Activated CD4-positive, alpha-beta T cell treated with anti-CD3 and anti-CD28 coated beads, Interleukin-2, amount 10 ng/mL, durations not matched to agents 7 days and 5 days (primary cell): ENCODE measurements around the gene LRP10. TPM values are rescaled to one million over a fixed set of nuclear protein-coding genes. Genes with fewer than 3 reads are reported as not detected.
"Not testable (repeated sequence)": the region's sequence is repeated elsewhere in the genome, so short reads cannot be mapped to it uniquely, and the experiment has no call there.

ENCODE experiments used
- CTCF ChIA-PET: fragments of 350-600 bp; sonication (Branson Sonifier 250); formaldehyde crosslinking; loops from one replicate; lab custom pipeline; 2021; ENCODE audit warnings: antibody characterized with exemption; lab: Charles Lee
- POLR2A ChIA-PET: fragments of 350-600 bp; sonication (Branson Sonifier 250); formaldehyde crosslinking; loops from one replicate; lab custom pipeline; 2021; ENCODE audit warnings: antibody characterized with exemption; lab: Charles Lee
- DNase-seq: peaks from one replicate; pipeline ENCODE4 v3.0.0-alpha.2; 2020
- H3K27ac Mint-ChIP-seq: one replicate; pipeline ENCODE4 v1.8.0; 2021; ENCODE audit warnings: mild to moderate bottlenecking, moderate library complexity, mixed read lengths
- H3K27me3 Mint-ChIP-seq: one replicate; pipeline ENCODE4 v1.8.0; 2021; ENCODE audit warnings: mixed read lengths
- H3K36me3 Mint-ChIP-seq: one replicate; pipeline ENCODE4 v1.8.0; 2021; ENCODE audit warnings: low read depth, mixed read lengths
- H3K4me1 Mint-ChIP-seq: one replicate; pipeline ENCODE4 v1.8.0; 2021; ENCODE audit warnings: mixed read lengths
- H3K4me3 Mint-ChIP-seq: one replicate; pipeline ENCODE4 v1.8.0; 2021; ENCODE audit warnings: mild to moderate bottlenecking, moderate library complexity, mixed read lengths
- H3K9me3 Mint-ChIP-seq: one replicate; pipeline ENCODE4 v1.8.0; 2021; ENCODE audit warnings: mixed read lengths
- total RNA-seq, 2 experiments: library from RNA; stranded (reverse); gene quantifications; one replicate each; pipeline ENCODE4 v1.2.3, GENCODE V29; 2021

Gene LRP10
- total RNA-seq, 2 experiments from 2014 or later, result 60.0 to 63.5 TPM

GRCh38 chr14:22845821-22846625 lies 25.5 kb upstream of the LRP10 start:
- Mint-ChIP-seq H3K27ac (no peak overlapping the region), H3K4me3 (no peak overlapping the region), H3K4me1 (peaks cover under 1% of the 10 kb centered on the region), H3K27me3 (peaks cover 14% of the 10 kb centered on the region), H3K36me3 (no peaks in the 10 kb centered on the region), H3K9me3 (no peaks in the 10 kb centered on the region)
- ChIA-PET POLR2A (no interaction called here), CTCF (interaction anchor here (1.2 to 1.7 kb wide), 3 partner anchors 21 to 276 kb away, joined by 3 to 7 read pairs (median 6); no protein-coding TSS in a partner anchor)
- DNase-seq, result no peak

- Mint-ChIP-seq H3K27ac (no peak overlapping the region), H3K27me3 (peaks cover 12% of the 10 kb centered on the region), H3K9me3 (no peaks in the 10 kb centered on the region), H3K4me3 (no peak overlapping the region), H3K36me3 (no peaks in the 10 kb centered on the region), H3K4me1 (peaks cover 9% of the 10 kb centered on the region)
- POLR2A ChIA-PET, result no interaction called here
- no peak for DNase-seq
- CTCF ChIA-PET, result interaction anchor here (1.2 to 1.3 kb wide), 2 partner anchors 24 to 258 kb away, joined by 3 to 6 read pairs; partner anchors contain the start of gene DAD1
These were observed 24.7 kb upstream of the LRP10 start for GRCh38 chr14:22846811-22847307.

DNA sequence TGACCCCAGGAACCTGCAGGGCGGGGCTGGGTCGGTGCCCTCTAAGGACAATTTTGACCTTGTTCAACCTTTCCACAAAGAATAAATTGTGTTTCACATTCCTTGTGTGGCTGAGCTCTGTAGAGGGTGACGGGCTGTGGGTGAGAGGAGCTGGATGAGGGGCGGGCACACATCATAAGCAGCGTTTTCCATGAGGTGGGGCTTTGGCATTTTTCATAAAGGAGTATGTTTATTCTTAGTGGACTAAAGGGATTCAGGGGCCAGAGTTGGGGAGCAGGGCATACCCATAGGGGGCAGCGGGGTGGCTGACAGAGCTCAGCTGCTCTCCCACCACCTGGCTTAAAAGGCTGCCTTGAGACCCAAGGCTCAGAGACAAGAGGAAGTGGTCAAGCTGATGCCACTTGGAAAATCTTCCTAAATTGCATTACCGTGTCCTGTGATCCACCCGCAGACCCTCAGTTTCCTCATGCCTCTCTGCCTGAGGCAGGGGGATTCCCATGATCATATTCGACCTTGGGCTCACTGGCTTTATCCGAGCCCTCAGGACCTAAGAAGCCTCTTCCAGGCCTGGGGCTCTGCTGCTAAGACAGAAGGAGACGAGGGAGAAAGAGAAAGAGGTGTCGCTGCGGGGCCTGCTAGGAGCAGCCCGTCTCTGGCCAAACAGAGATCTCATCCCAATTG lies 23.7 kb upstream of the LRP10 start:
- peaks cover 12% of the 10 kb centered on the region for H3K27me3 Mint-ChIP-seq
- peaks cover 12% of the 10 kb centered on the region for H3K4me1 Mint-ChIP-seq
- no peak overlapping the region for H3K4me3 Mint-ChIP-seq
- no peaks in the 10 kb centered on the region for H3K36me3 Mint-ChIP-seq
- no peak overlapping the region for H3K27ac Mint-ChIP-seq
- CTCF ChIA-PET, result interaction anchor here (1.2 to 8.5 kb wide), 2 partner anchors 259 to 280 kb away, joined by 3 to 90 read pairs; partner anchors contain the start of gene DAD1
- no peaks in the 10 kb centered on the region for H3K9me3 Mint-ChIP-seq
- no peak for DNase-seq
- POLR2A ChIA-PET, result no interaction called here

DNA sequence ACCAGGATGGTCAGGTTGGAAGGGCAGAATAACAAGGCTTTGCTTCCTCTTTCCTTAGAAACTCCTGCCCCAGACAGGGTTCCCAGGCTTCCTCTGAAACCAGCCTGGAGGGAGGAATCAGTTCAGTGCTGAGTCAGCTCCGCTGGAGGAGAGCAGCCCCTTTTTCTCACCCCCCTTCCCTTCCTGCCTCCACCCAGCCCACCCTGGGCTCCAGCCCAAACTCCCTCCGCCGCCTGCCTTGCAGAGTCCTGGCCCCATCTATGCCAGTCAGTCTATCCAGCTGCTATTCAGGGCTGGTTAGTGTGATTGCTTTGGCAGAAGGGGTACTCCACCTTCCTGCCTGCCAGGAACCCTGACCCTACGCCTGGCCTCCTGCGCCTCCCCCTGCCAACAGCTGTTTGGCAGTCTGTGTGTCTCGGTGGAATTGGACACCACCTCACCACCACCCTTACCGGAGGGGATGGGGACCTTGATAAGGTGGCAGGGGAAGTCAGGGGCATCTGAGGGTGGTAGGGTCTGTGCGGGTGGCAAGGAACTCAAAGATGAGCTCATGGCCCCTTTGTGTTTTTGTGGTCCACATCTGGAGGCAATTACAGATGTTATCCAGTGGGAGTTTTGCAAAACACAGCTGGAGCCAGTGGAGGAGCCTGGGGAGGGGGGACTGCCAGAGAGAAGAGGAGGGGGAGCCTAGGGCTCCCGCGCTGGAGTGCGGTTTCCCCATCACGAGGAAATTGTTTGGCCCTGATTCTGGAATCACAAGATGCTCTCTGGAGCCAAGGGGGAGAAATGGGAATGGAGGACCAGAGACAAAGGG lies 23.0 kb upstream of the LRP10 start:
- no peak overlapping the region for H3K4me3 Mint-ChIP-seq
- CTCF ChIA-PET, result interaction anchor here (1.2 to 8.5 kb wide), 3 partner anchors 24 to 281 kb away, joined by 3 to 90 read pairs (median 3); partner anchors contain the start of gene DAD1
- H3K36me3 Mint-ChIP-seq, result no peaks in the 10 kb centered on the region
- POLR2A ChIA-PET, result no interaction called here
- H3K9me3 Mint-ChIP-seq, result no peaks in the 10 kb centered on the region
- H3K27ac Mint-ChIP-seq, result peak overlapping the region; percentile 19
- DNase-seq, result no peak
- peaks cover 19% of the 10 kb centered on the region for H3K4me1 Mint-ChIP-seq
- peaks cover 12% of the 10 kb centered on the region for H3K27me3 Mint-ChIP-seq

GRCh38 chr14:22849212-22849819 lies 22.2 kb upstream of the LRP10 start:
- Mint-ChIP-seq H3K27ac (no peak overlapping the region), H3K4me3 (no peak overlapping the region), H3K4me1 (peaks cover 22% of the 10 kb centered on the region), H3K36me3 (no peaks in the 10 kb centered on the region), H3K27me3 (peaks cover 12% of the 10 kb centered on the region), H3K9me3 (no peaks in the 10 kb centered on the region)
- no peak for DNase-seq
- POLR2A ChIA-PET, result no interaction called here
- CTCF ChIA-PET, result interaction anchor here (1.4 to 8.5 kb wide), 4 partner anchors 10 to 282 kb away, joined by 3 to 91 read pairs (median 73); partner anchors contain the start of genes MMP14 and MRPL52

DNA sequence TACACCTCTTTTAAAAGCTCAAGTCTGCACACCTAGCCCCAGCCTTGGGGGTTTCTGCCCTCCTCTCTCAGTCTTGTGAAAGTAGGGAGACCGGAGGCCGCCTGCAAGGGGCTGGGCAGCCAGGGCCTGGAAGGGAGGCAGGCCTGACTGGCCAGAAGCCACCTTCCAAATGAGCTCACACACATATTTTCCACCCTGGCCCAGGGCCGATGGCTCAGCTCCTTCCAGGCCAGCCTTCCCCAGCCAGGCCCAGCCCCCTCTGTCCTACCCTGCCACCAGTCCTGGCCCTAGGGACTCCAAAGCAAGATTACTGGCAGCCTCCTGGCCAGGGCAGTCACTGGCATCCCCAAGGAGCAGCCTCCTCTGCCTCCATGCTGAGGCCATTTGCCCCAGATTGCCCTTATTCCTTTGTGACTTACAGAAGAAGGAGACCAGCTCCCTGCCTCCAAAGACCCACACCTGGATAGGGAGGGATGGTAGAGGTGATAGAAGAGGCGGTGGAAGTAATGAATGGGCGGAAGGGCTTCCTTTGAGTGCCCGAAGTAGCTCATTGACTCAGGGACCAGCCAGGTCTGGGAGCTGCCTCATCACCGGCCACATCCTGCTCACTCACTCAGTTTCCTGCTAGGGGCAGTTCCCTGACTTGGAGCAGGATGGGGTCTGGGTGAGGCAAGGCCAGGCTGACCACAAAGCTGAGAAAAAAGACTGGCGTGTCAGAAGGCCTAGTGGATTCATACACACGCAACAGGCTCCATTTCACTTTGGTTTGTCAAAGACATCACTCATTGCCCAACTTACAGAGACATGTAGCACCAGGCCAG lies 20.4 kb upstream of the LRP10 start:
- H3K27me3 Mint-ChIP-seq, result peaks cover 18% of the 10 kb centered on the region
- no peaks in the 10 kb centered on the region for H3K9me3 Mint-ChIP-seq
- no peak overlapping the region for H3K4me3 Mint-ChIP-seq
- peak; percentile 29 for DNase-seq
- POLR2A ChIA-PET, result interaction anchor here (0.6 kb wide), 1 partner anchor 15 kb away, joined by 3 read pairs; no protein-coding TSS in a partner anchor
- peaks cover 30% of the 10 kb centered on the region for H3K4me1 Mint-ChIP-seq
- H3K27ac Mint-ChIP-seq, result no peak overlapping the region
- CTCF ChIA-PET, result interaction anchor here (0.9 to 8.5 kb wide), 7 partner anchors 12 to 299 kb away, joined by 3 to 91 read pairs (median 38); partner anchors contain the start of genes MMP14 and MRPL52
- H3K36me3 Mint-ChIP-seq, result no peaks in the 10 kb centered on the region

DNA sequence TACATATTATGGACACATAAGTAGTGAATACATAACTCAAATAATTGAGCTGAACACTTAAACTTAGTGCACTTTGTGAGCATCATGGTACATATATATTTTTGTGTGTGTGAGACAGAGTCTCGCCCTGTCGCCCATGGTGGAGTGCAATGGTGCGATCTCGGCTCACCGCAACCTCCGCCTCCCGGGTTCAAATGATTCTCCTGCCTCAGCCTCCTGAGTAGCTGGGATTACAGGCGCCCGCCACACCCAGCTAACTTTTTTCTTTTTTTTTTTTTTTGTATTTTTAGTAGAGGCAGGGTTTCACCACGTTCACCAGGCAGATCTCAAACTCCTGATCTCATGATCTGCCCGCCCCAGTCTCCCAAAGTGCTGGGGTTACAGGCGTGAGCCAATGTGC lies 19.4 kb upstream of the LRP10 start:
- DNase-seq, H3K27ac Mint-ChIP-seq, H3K36me3 Mint-ChIP-seq, H3K9me3 Mint-ChIP-seq, H3K4me3 Mint-ChIP-seq: not testable (repeated sequence)
- CTCF ChIA-PET, result interaction anchor here (0.6 to 8.5 kb wide), 19 partner anchors 7 to 300 kb away, joined by 3 to 91 read pairs (median 7); partner anchors contain the start of genes LRP10, MMP14, MRPL52 and RBM23
- POLR2A ChIA-PET, result interaction anchor here (1.4 kb wide), 1 partner anchor 29 kb away, joined by 3 read pairs; no protein-coding TSS in a partner anchor
- Mint-ChIP-seq H3K27me3 (peaks cover 20% of the 10 kb centered on the region), H3K4me1 (peaks cover 32% of the 10 kb centered on the region)

GRCh38 chr14:22852599-22852939 lies 19.0 kb upstream of the LRP10 start:
- DNase-seq, result no peak
- H3K27ac Mint-ChIP-seq, result no peak overlapping the region
- POLR2A ChIA-PET, result interaction anchor here (1.4 kb wide), 1 partner anchor 29 kb away, joined by 3 read pairs; no protein-coding TSS in a partner anchor
- CTCF ChIA-PET, result interaction anchor here (0.7 to 8.5 kb wide), 19 partner anchors 8 to 296 kb away, joined by 3 to 91 read pairs (median 7); partner anchors contain the start of genes LRP10, MMP14, MRPL52 and RBM23
- H3K9me3 Mint-ChIP-seq, result no peaks in the 10 kb centered on the region
- H3K4me1 Mint-ChIP-seq, result peaks cover 34% of the 10 kb centered on the region
- H3K27me3 Mint-ChIP-seq, result peaks cover 24% of the 10 kb centered on the region
- H3K4me3 Mint-ChIP-seq, result no peak overlapping the region
- no peaks in the 10 kb centered on the region for H3K36me3 Mint-ChIP-seq

GRCh38 chr14:22852940-22853767 lies 18.4 kb upstream of the LRP10 start:
- no peaks in the 10 kb centered on the region for H3K9me3 Mint-ChIP-seq
- H3K27me3 Mint-ChIP-seq, result peaks cover 28% of the 10 kb centered on the region
- CTCF ChIA-PET, result interaction anchor here (0.5 to 8.5 kb wide), 24 partner anchors 8 to 297 kb away, joined by 3 to 91 read pairs (median 6); partner anchors contain the start of genes LRP10, MMP14, MRPL52 and RBM23
- H3K4me1 Mint-ChIP-seq, result peaks cover 37% of the 10 kb centered on the region
- no peaks in the 10 kb centered on the region for H3K36me3 Mint-ChIP-seq
- DNase-seq, result peak; percentile 87
- POLR2A ChIA-PET, result interaction anchor here (0.6 to 1.4 kb wide), 2 partner anchors 30 to 49 kb away, joined by 3 to 4 read pairs; no protein-coding TSS in a partner anchor
- peak overlapping the region; percentile 66 for H3K27ac Mint-ChIP-seq
- H3K4me3 Mint-ChIP-seq, result peak overlapping the region; percentile 72

GRCh38 chr14:22854296-22854695 lies 17.2 kb upstream of the LRP10 start:
- DNase-seq, H3K4me3 Mint-ChIP-seq, H3K27ac Mint-ChIP-seq, H3K36me3 Mint-ChIP-seq, H3K9me3 Mint-ChIP-seq: not testable (repeated sequence)
- Mint-ChIP-seq H3K4me1 (peaks cover 45% of the 10 kb centered on the region), H3K27me3 (peaks cover 23% of the 10 kb centered on the region)
- ChIA-PET CTCF (interaction anchor here (0.6 to 8.5 kb wide), 19 partner anchors 10 to 298 kb away, joined by 3 to 91 read pairs (median 8); partner anchors contain the start of genes LRP10, MMP14 and MRPL52), POLR2A (interaction anchor here (0.6 kb wide), 2 partner anchors 153 to 267 kb away, joined by 3 read pairs; no protein-coding TSS in a partner anchor)
